Stimulated activated CD8-positive, alpha-beta memory T cell treated with anti-CD3 and anti-CD28 coated beads, Interleukin-12 subunit alpha, Interleukin-12 subunit beta, amount 100 ng/mL, for 24 hours (primary cell): ENCODE measurements around the gene ELL2.

Experiments used
- DNase-seq: peaks from one replicate; pipeline ENCODE4 v3.0.0-alpha.2; 2020; ENCODE audit errors: extremely low read depth

Gene ELL2

GRCh38 chr5:95956900-95957293 is 4.8 kb downstream of the ELL2 start:
- DNase-seq, result no peak

DNA sequence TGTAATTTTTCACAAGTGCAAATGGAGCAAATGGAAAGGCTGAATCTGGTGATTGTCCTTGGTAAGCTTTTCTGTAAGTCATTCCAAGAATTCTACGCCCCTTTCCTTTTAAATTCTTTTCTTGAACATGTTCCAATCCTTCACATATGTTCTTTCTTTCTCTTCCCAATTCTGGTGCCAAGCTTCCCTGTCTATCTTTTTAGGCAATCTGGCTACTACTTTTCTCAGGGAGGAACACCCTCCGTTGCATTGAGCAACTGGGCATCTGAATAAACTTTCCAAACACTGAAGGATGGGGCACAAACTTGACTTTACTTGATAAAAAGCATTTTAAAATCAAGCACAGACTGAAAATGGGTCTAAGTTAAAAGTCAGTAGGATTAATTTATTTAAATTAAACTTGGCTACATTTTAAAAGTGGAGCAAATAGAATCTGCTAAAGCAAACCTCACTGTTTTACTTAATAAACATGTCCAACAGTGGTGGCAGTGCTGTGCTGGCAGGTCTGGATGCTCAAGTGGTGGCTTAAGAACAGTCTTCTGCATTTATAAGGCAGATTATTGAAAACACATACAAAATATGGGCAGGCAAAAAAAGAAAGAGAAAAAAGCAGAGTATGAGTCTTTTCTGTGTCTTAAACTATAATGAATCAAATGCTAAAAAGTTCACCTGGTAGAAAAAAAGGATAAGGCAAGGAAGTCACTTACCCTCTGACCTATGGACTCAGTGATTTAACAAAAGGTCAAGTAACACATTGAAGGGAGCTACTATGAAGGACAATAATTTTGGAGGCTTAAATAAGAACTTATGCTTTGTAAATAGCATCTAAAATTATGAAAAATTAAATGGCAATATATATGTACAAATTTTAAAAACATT is 5.4 kb downstream of the ELL2 start:
- no peak for DNase-seq

DNA sequence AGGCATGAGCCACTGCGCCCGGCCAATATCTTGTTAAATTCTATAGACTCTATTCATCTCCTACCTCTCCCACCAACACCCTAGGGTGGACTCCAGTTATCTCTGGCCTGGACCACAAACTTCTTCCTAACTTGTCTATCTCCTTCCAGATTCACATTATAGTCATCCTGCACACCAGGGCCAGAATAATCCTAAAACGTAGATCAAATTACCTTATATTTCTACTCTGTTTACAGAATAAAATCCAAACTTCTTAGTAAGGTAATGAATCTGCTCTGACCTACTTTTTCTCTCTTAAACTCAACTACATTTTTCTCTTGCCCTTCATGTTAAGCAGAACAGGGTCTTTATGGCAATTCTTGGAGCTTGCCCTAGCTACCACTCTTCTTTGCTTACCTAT is 6.9 kb downstream of the ELL2 start:
- no peak for DNase-seq

GRCh38 chr5:95953021-95953702 is 8.5 kb downstream of the ELL2 start:
- no peak for DNase-seq

DNA sequence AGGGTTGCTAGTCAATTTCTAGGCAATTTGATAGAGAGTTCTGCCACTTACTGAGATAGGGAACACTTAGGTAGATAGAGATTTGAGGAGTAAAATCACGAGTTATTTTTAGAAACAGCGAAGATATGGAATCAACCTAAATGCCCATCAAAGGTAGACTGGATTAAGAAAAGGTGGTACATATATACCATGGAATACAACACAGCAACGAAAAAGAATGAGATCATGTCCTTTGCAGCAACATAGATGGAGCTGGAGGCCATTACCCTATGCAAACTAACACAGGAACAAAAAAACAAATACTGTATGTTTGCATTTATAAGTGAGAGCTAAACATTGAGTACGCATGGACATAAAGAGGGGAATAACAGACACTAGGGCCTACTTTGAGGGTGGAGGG is 9.7 kb downstream of the ELL2 start:
- DNase-seq, result no peak

DNA sequence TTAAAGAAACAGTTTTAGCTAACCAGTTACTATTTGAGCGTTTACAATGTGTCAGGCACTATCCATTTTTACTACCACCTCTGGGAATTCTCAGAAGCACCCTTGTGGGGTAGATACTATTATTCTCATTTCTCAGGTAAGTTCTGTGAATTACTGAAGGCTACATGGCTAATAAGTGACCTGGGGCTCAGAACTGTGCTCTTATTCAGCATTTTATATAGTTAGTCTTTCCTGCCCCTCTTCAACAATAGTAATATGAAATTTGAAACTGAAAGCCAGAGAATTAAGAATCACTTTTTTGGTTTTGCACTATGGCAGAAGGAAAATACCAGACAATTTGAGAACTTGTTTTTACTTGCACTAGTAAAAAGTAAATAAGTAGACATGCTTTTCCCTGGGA is 11.8 kb downstream of the ELL2 start:
- DNase-seq, result no peak

GRCh38 chr5:95948631-95949030 is 13.0 kb downstream of the ELL2 start:
- DNase-seq, result no peak

- no peak for DNase-seq
Measured at GRCh38 chr5:95946451-95946850, 15.2 kb downstream of the ELL2 start.

DNA sequence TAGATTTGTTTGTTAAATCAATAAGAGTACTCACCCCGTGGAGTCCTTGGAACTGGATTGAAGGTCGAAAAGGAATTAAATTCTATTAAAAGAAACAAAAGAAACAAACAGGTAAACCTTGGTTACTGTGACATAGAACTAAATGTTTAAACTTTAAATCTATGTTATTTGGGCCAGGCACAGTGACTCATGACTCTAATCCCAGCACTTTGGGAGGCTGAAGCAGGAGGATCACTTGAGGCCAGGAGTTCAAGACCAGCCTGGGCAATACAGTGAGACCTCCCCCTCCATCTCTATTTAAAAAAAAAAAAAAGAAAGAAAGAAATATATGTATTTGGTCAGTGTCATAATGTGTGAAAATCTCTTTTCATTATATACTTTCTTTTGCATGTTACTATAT is 18.7 kb downstream of the ELL2 start:
- DNase-seq, result no peak

DNA sequence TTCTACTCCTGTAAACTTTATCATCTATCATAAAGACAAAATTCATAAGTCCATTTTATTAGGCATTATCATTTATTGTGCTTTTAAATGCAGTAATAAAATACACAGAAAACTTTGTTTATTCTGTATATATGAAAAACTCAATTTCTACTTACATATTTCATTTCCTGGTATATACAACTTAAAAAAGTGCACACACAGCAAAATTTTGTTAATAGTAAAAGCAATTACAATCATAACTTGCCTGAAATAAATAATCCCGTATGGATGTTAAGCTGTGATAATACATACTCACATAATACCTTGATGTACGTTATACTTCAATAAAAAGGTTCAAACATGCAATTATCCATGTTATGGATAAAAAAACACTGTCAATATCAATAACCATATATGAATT is 19.2 kb downstream of the ELL2 start:
- DNase-seq, result no peak

- no peak for DNase-seq
Measured at GRCh38 chr5:95941756-95942155, 19.9 kb downstream of the ELL2 start.

DNA sequence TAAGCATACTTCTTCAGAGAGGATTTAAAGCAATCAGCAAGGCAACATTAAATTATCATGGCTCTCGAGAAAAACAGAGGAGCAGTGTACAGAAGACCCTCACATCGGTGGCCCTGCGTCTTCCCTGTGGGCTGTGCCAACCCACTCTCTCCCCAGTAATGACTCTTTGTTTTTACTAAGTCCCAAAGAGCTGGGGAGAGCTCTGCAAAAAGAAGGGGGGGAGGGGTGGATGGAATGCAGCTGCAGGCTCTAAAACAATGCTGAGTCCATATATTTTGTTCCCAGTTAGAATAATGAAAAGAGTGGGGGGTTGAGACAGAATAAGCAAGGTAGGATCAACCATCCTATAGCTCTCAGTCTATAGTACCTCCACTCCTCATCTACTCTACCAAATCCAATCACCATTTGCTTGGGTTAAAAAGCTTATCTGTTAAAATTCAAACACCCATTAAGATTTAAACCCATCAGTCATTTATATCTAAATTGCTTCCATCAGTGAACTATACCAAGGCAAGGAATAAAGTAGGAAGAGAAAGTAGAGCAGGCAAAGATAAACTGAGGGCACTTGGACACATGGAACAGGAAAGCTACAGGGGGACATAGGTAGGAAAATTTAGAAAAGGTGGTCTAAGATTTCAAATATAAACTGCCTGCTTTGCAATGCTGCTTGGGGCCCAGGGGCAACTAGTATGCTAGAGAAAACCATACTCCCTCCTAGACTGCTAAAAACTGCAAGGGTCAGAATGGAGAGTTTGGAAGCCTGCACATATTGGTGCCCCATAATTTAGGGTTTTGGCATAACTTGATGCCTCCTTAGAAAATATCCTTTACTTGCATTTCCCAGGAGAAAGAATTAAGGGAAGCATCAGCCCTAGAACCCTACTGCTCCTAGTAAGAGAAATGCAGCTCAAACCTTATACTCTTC is 20.6 kb downstream of the ELL2 start:
- no peak for DNase-seq

- no peak for DNase-seq
Measured at GRCh38 chr5:95939465-95939864, 22.2 kb downstream of the ELL2 start.

DNA sequence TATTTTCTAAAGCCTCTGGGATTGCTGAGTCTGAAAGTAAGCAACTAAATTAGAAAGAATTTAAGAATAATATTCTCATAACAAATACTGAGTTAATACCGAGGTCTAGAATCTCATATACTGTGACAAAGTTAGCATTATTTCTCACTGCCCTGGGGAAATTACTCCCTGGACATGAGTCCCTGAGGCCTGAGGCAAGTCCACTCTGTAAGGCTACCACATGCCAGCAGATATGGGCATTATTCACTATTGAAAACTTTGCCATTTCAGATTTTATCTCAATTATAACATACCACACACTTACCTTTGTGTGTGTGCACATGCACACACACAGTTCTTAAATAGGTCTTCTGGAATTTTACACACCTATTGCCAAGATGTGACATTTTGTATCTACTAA is 22.9 kb downstream of the ELL2 start:
- DNase-seq, result no peak

DNA sequence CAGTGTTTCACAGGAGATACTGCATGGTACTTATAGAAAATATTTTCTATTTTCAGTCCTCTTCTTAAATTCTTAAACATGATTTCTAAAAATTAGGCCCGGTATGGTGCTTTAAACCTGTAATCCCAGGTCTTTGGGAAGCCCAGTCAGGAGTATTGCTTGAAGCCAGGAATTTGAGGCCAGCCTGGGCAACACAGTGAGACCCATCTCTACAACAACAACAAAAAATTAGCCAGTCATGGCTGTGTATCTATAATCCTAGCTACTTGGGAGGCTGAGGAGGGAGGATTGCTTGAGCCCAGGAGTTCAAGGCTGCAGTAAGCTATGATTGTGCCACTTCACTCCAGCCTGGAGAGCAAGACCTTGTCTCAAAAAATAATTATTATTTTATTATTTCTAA is 23.3 kb downstream of the ELL2 start:
- no peak for DNase-seq

DNA sequence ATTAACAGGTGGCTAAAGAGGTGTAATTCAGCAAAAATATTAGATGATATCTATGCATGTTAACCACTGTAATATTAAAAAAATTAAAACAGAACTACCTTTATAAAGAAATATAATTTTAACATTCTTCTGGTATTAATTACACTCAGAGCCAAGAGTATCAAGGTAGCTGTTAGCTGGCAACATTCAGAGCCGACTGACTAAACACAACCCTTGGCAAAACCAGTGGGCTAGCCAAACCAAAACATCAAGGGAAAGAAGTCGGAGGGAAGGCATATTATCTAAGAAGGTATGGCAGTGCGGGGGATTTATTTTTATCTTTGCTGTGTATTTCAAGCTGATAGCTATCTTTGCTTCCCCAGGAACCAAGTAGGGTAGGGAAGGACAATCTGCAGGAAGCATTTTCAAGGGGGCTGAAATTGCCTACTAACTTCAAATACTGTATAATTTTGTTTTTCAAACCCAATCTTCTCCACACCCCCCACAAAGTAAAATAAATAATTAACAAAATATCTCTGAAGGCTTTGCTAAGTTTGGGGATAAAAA is 24.0 kb downstream of the ELL2 start:
- DNase-seq, result no peak

DNA sequence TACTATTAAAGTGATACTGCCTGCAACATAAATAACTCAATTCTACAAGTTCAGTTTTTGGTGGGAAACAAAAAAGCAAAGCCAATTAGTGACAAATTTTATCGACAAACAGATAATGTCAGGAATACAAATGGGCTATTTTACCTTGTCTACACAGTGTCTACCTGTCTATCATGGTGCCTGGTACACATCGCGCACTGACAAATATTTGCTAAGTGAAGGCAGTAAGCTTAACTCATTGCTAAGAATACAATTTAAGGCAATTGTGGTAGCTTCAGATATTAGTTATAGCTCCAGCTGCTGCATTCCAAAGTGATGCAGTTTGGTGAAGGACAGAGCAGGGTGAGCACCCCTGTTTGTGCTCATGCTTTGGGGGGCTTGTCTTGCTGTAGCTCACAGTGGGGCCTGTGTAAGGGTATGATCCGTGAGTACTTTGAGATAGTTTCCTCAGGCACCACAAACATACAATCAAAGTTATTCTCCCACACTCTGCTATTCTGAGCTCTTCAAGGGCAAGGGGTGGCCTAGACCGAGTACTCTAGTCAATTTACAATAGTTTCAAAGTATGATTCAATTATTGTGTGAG is 24.7 kb downstream of the ELL2 start:
- no peak for DNase-seq

DNA sequence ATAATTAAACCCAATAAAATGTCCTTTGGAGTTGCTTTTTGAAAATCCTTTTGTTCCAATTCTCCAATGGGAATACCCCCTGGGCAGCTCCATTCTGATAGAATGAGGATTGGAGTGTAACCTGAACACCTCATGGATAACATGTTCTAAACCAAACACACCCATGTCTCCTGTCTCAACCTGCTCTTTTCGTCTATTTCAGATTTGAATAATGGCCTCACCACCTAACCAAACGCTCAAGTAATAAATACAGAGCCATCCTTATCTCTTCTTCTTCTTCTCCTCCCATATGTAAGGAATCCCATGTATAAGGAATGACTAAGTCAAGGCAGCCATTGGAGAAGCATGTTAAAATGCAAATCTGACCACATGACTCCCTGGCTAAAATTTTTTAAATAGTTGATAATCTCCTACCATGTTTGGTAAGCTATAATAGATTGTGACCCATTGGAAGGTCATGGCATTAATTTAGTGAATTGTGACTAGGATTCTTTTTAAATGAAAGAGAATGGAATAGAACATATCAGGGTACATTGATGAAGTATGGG is 26.0 kb downstream of the ELL2 start:
- DNase-seq, result no peak

- no peak for DNase-seq
Measured at GRCh38 chr5:95934207-95934804, 27.3 kb downstream of the ELL2 start.

GRCh38 chr5:95932941-95933340 is 28.7 kb downstream of the ELL2 start:
- no peak for DNase-seq
